NB4 (cell line): ENCODE measurements around the gene ACOT4.

ENCODE experiments used
- DNase-seq: peaks from one replicate; pipeline ENCODE4 v3.0.0; 2010; ENCODE audit warnings: low read depth
- H3K4me3 ChIP-seq: one replicate; pipeline ENCODE4 v1.5.1; 2011; ENCODE audit warnings: mild to moderate bottlenecking, low read depth, low read length, moderate library complexity
- MYC ChIP-seq: IDR thresholded peaks from 2 replicates; pipeline ENCODE4 v1.6.1; 2011; ENCODE audit warnings: low read depth, low read length
- POLR2A ChIP-seq: IDR thresholded peaks from 2 replicates; pipeline ENCODE4 v1.6.1; 2011; ENCODE audit warnings: mild to moderate bottlenecking; ENCODE audit not compliant: insufficient read length; ENCODE audit errors: extremely low read depth
- TF ChIP-seq, protein P1 (sequence below): IDR thresholded peaks from 2 replicates; pipeline ENCODE4 v1.6.1; 2011; ENCODE audit warnings: low read depth, low read length
- TF ChIP-seq, protein P2 (sequence below): IDR thresholded peaks from one replicate; pipeline ENCODE4 v1.5.1; 2012; ENCODE audit warnings: low read depth, low read length

ACOT4 gene

DNA sequence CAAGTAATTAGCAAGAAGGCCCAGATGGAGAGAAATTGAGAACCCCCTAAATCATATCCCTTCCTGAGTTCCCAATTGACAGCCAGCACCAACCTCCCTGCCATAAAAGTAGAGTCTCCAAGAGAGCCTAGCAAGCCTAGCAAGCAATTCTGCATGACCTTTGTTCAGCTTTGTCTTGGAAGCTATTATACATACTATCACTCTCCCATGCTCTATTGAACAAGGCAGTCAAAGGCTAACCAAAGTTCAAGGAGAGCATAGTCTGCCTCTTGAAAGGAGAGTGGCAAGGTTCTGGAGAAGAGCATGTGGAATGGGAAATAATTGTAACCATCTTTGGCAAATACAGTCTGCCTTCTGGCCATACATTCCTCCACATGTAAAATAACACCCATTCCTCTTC is 7.8 kb downstream of the ACOT4 start:
- TF ChIP-seq, protein P1, sequence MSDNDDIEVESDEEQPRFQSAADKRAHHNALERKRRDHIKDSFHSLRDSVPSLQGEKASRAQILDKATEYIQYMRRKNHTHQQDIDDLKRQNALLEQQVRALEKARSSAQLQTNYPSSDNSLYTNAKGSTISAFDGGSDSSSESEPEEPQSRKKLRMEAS, result no peak
- TF ChIP-seq, protein P2, sequence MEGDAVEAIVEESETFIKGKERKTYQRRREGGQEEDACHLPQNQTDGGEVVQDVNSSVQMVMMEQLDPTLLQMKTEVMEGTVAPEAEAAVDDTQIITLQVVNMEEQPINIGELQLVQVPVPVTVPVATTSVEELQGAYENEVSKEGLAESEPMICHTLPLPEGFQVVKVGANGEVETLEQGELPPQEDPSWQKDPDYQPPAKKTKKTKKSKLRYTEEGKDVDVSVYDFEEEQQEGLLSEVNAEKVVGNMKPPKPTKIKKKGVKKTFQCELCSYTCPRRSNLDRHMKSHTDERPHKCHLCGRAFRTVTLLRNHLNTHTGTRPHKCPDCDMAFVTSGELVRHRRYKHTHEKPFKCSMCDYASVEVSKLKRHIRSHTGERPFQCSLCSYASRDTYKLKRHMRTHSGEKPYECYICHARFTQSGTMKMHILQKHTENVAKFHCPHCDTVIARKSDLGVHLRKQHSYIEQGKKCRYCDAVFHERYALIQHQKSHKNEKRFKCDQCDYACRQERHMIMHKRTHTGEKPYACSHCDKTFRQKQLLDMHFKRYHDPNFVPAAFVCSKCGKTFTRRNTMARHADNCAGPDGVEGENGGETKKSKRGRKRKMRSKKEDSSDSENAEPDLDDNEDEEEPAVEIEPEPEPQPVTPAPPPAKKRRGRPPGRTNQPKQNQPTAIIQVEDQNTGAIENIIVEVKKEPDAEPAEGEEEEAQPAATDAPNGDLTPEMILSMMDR, result no peak
- TF ChIP-seq POLR2A (no peak), MYC (no peak)
- no peak overlapping the region for H3K4me3 ChIP-seq
- DNase-seq, result no peak

DNA sequence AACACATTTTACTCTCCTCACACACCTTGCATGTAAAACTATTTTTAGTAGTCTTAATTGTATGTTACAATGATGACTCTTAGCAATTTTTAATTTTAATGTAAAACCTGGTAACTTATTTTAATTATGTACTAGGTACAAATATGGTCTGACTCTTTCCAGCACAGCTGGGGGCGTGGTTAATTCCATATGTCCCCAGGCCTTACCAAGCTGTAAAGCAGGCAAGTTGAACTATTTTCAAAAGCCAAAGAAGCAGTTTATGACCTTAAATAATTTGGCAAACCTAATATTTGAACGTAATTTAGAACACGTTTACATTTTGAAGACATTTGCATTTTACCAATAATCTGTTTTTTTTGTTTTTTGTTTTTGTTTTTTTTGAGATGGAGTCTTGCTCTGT is 11.3 kb downstream of the ACOT4 start:
- TF ChIP-seq POLR2A, result no peak
- TF ChIP-seq MYC, result no peak
- TF ChIP-seq, protein P1, result no peak
- TF ChIP-seq, protein P2, result no peak
- no peak overlapping the region for H3K4me3 ChIP-seq
- DNase-seq, result no peak

DNA sequence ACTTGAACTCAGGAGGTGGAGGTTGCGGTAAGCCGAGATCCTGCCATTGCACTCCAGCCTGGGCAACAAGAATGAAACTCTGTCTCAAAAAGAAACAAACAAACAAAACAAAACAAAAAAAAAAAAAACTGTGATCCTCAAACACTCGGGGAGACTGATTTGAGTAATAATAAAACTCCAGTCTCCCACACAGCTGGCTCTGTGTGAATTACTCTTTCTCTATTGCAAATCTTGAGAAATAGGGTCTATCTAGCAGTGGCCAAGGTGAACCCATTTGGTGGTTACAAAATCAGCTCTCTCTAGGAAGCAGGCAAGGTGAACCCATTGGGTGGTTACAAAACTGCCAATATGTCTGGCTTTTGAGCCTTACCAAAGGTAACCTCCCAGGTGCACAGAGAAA is 14.6 kb downstream of the ACOT4 start:
- no peak overlapping the region for H3K4me3 ChIP-seq
- no peak for DNase-seq
- TF ChIP-seq MYC (no peak), POLR2A (no peak)
- TF ChIP-seq, protein P2, result no peak

DNA sequence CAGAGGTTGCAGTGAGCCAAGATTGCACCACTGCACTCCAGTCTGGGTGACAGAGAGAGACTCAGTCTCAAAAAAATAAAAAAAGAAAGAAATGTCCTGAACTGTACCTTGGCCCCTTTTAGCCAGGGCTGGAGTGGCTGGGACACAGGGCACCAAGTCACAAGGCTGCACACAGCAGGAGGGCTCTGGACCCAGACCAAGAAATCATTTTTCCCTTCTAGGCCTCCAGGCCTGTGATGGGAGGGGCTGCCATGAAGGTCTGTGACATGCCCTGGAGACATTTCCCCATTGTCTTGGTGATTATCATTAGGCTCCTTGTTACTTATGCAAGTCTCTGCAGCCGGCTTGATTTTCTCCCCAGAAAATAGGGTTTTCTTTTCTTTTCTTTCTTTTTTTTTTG is 15.6 kb downstream of the ACOT4 start:
- TF ChIP-seq POLR2A, result no peak
- TF ChIP-seq, protein P1, result no peak
- TF ChIP-seq, protein P2, result no peak
- TF ChIP-seq MYC, result no peak
- no peak overlapping the region for H3K4me3 ChIP-seq
- DNase-seq, result no peak

DNA sequence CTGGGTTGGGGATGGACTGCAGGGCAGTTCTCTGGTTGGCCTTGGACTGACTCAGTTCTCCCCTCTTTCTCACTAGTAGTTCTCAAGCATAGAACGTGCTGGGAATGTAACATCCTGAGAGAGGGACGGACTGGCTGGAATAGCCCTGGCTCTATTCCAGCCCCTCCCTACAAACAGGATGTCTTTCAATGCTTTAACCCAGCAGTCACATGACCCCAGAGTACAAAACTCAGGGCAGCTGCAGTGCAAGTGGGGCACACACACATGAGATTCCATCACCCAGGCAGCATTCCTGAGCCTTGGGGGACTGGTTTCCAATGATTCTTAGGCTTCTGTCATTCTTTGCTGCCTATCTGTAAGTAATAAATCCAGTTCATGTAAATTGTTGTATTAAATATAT is 19.0 kb downstream of the ACOT4 start:
- no peak for DNase-seq
- no peak overlapping the region for H3K4me3 ChIP-seq
- TF ChIP-seq MYC (no peak), POLR2A (no peak)
- TF ChIP-seq, protein P2, result no peak
- TF ChIP-seq, protein P1, result no peak

DNA sequence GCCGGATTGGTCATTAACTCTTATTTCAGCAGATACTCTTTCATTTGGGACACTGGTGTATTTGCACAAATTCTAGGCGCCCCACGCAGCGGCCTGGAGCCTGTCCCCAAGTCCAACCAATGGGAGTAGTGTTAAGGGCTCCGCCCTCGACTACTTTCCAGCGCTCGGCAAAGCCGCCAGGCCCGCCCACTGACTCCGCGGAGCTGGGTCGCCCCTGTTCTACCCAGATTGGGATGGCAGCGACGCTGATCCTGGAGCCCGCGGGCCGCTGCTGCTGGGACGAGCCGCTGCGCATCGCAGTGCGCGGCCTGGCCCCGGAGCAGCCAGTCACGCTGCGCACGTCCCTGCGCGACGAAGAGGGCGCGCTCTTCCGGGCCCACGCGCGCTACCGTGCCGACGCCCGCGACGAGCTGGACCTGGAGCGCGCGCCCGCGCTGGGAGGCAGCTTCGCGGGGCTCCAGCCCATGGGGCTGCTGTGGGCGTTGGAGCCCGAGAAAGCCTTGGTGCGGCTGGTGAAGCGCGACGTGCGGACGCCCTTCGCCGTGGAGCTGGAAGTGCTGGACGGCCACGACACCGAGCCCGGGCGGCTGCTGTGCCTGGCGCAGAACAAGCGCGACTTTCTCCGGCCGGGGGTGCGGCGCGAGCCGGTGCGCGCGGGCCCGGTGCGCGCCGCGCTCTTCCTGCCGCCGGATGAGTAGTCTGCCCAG is 20.8 kb downstream of the ACOT4 start, which contains the start of gene ACOT6:
Gene ACOT6, plus strand, starts transcription at position 179 of the 707 bp plus-strand sequence. Its CDS starts 55 bp downstream, at position 234.
- H3K4me3 ChIP-seq, result peak within 1 kb of the TSS; percentile 47
- DNase-seq, result peak; percentile 62
- TF ChIP-seq, protein P1, result no peak
- TF ChIP-seq, protein P2, result no peak
- TF ChIP-seq MYC (no peak), POLR2A (no peak)
